Testis (tissue), 3 donors: ENCODE results near the gene SLC6A7. TPM values are rescaled to one million over a fixed set of nuclear protein-coding genes. Genes with fewer than 3 reads are reported as not detected.

ENCODE experiments used
- DNase-seq: peaks from one replicate; pipeline ENCODE4 v3.0.0-alpha.2; 2019
- H3K27ac ChIP-seq, 2 donors: fragments of 200-600 bp; sonication (generic); one replicate each; pipeline ENCODE4 v1.5.1; 2019
- H3K27me3 ChIP-seq: fragments of 200-600 bp; sonication (generic); one replicate; pipeline ENCODE4 v1.5.1; 2019
- H3K36me3 ChIP-seq: fragments of 200-600 bp; sonication (generic); one replicate; pipeline ENCODE4 v1.5.1; 2017; ENCODE audit warnings: low read depth; ENCODE audit errors: missing control alignments
- H3K4me1 ChIP-seq: fragments of 200-600 bp; sonication (generic); one replicate; pipeline ENCODE4 v1.5.1; 2019
- H3K4me3 ChIP-seq, 2 donors: fragments of 200-600 bp; sonication (generic); one replicate each; pipeline ENCODE4 v1.5.1; 2017 to 2019
- H3K9me3 ChIP-seq: fragments of 200-600 bp; sonication (generic); one replicate; pipeline ENCODE4 v1.5.1; 2017
- POLR2A ChIP-seq: fragments of 450-650 bp; IDR thresholded peaks from one replicate; pipeline ENCODE4 v1.6.1; 2017; ENCODE audit warnings: antibody characterized with exemption, mild to moderate bottlenecking, moderate library complexity
- WGBS, 2 donors: methylation state at CpG; one replicate each; pipeline ENCODE4 v1.1.5; 2018; 5-methylcytosine and 5-hydroxymethylcytosine counted together
- intact Hi-C: fragments of 100-400 bp; cut with DNase I; formaldehyde crosslinking; loops from one replicate; pipeline ENCODE4 v1.15.1; 2023; ENCODE audit warnings: low total_unique reads
- polyA plus RNA-seq: library from polyadenylated mRNA; stranded (reverse); fragments of 350-450 nt; fragmentation: Illumina TruSeq; extraction: RNeasy Lipid Tissue Mini Kit (QIAGEN cat#74804); gene quantifications from one replicate; pipeline ENCODE4 v1.2.3, GENCODE V29; 2014; ENCODE audit warnings: low read depth, low replicate concordance; ENCODE audit not compliant: insufficient read depth
- total RNA-seq, 2 donors: library from RNA; depleted of rRNA; stranded (reverse); fragments of >200 nt; gene quantifications; one replicate each; pipeline ENCODE4 v1.2.3, GENCODE V29; 2016
- TF ChIP-seq, protein P1 (sequence below), 3 experiments: fragments of 450-650 bp in 2 of 3; fragments of 200-600 bp in 1 of 3; sonication (generic) in 1 of 3; IDR thresholded peaks; one replicate each; pipeline ENCODE4 v1.5.1; 2016 to 2019; ENCODE audit warnings: antibody characterized with exemption in 3 of 3, mild to moderate bottlenecking in 2 of 3, moderate library complexity in 1 of 3

Gene SLC6A7
- total and polyA plus RNA-seq, 3 donors from 2014 or later: 0.12 TPM; not detected in 2

- Histone ChIP-seq H3K9me3 (no peaks in the 10 kb centered on the region), H3K4me1 (no peaks in the 10 kb centered on the region), H3K36me3 (no peaks in the 10 kb centered on the region), H3K27me3 (no peaks in the 10 kb centered on the region), H3K4me3 (no peak overlapping the region), H3K27ac (no peak overlapping the region)
- intact Hi-C loops: no loop called here
- no peak for TF ChIP-seq POLR2A
- TF ChIP-seq, protein P1, sequence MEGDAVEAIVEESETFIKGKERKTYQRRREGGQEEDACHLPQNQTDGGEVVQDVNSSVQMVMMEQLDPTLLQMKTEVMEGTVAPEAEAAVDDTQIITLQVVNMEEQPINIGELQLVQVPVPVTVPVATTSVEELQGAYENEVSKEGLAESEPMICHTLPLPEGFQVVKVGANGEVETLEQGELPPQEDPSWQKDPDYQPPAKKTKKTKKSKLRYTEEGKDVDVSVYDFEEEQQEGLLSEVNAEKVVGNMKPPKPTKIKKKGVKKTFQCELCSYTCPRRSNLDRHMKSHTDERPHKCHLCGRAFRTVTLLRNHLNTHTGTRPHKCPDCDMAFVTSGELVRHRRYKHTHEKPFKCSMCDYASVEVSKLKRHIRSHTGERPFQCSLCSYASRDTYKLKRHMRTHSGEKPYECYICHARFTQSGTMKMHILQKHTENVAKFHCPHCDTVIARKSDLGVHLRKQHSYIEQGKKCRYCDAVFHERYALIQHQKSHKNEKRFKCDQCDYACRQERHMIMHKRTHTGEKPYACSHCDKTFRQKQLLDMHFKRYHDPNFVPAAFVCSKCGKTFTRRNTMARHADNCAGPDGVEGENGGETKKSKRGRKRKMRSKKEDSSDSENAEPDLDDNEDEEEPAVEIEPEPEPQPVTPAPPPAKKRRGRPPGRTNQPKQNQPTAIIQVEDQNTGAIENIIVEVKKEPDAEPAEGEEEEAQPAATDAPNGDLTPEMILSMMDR (IDR thresholded peaks at IDR 0.05): no peak
- DNase-seq: no peak
- WGBS, 2 donors: 90% methylated on average over 12 of the region's 13 CpGs; no CpG with 5 or more reads in 1 of the 2 donors
These were observed 14.7 kb downstream of the SLC6A7 start for GRCh38 chr5:150204590-150204960.

DNA sequence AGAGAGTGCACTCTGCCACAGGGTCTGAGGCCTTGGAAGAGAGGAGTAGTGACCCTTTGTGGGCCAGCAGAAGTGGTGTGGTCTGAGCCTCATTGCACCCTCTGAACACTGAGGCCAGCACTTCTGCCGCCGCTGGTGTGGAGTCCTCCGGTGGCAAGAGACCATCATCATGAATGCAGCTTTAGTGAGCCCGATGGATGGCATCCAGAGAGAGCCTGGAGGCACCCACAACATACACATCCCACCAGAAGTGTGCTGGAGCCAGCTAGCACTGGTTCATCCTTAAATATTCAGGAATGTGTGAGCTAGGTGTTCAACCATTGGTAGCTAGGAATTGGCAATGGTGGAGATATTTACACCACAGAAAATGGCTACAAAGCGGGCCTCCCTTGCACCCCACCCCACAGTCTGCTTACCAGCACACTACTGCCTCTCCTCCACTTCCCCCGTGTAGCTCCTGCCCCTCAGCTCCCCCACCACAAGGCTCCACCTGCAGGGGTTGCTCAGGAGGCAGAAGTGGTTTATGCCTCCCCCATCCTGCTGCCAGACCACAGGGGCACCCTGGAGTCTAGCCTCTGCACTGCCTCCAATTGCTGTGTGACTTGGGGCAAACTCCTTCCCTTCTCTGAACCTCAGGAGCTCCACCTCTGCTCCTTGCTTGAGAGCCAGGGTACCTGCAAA is 16.4 kb downstream of the SLC6A7 start:
- H3K9me3 ChIP-seq: no peaks in the 10 kb centered on the region
- intact Hi-C loops: no loop called here
- no peak overlapping the region for H3K27ac ChIP-seq
- WGBS, 2 donors: 80 to 86% methylated on average over 4 to 6 of the region's 6 CpGs
- DNase-seq: no peak
- no peaks in the 10 kb centered on the region for H3K4me1 ChIP-seq
- no peaks in the 10 kb centered on the region for H3K36me3 ChIP-seq
- no peak overlapping the region for H3K4me3 ChIP-seq
- no peaks in the 10 kb centered on the region for H3K27me3 ChIP-seq
- TF ChIP-seq, protein P1 (IDR thresholded peaks at IDR 0.05): no peak
- TF ChIP-seq POLR2A: no peak

DNA sequence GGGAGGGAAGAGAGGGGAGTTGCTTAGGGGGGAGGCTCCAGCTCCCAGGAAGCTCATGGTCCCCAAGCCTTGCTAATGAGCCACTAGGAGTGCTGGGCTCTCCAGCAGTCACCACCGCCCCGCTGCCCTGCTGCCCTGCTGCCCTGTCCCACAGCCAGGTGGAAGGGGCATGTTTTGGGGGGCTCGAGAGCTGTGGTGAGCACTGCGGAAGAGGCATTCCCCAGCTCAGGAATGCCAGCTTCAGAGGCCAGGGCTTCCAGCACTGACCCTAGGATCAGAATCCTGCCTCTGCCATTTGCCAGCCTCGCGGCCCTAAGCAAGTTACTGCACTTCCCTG is 16.9 kb downstream of the SLC6A7 start:
- H3K4me3 ChIP-seq: no peak overlapping the region
- H3K9me3 ChIP-seq: no peaks in the 10 kb centered on the region
- H3K27me3 ChIP-seq: no peaks in the 10 kb centered on the region
- H3K4me1 ChIP-seq: no peaks in the 10 kb centered on the region
- DNase-seq: no peak
- H3K36me3 ChIP-seq: no peaks in the 10 kb centered on the region
- no peak overlapping the region for H3K27ac ChIP-seq
- 90 to 93% methylated on average over 3 to 6 of the region's 6 CpGs for WGBS, 2 donors
- intact Hi-C loops: no loop called here
- no peak for TF ChIP-seq POLR2A
- TF ChIP-seq, protein P1 (IDR thresholded peaks at IDR 0.05): no peak

- no peaks in the 10 kb centered on the region for H3K4me1 ChIP-seq
- no peaks in the 10 kb centered on the region for H3K9me3 ChIP-seq
- TF ChIP-seq, protein P1 (IDR thresholded peaks at IDR 0.05): no peak
- no peak for TF ChIP-seq POLR2A
- 83% methylated on average over 17 to 19 of the region's 19 CpGs for WGBS, 2 donors
- intact Hi-C loops: no loop called here
- DNase-seq: no peak
- H3K27ac ChIP-seq: no peak overlapping the region
- H3K27me3 ChIP-seq: no peaks in the 10 kb centered on the region
- no peak overlapping the region for H3K4me3 ChIP-seq
- no peaks in the 10 kb centered on the region for H3K36me3 ChIP-seq
These were observed 18.6 kb downstream of the SLC6A7 start for GRCh38 chr5:150208187-150209098.
